D721Med (cell line): Measurements from ENCODE around the gene RNU6-1.

Experiments
- DNase-seq: peaks from one replicate; pipeline ENCODE4 v3.0.0; 2011; ENCODE audit warnings: low spot score; ENCODE audit not compliant: insufficient read length
- FAIRE-seq: peaks from 2 replicates; lab custom pipeline; 2011; peaks lifted over from hg19 to GRCh38; lab: Jason Lieb, UNC
- CTCF ChIP-seq: IDR thresholded peaks from 2 replicates; pipeline ENCODE4 v1.5.1; 2012; ENCODE audit warnings: mild to moderate bottlenecking, control low read depth; ENCODE audit not compliant: insufficient read depth; ENCODE audit errors: missing control alignments

The RNU6-1 gene

GRCh38 chr15:67883234-67883773 lies 43.5 kb upstream of the RNU6-1 start:
- FAIRE-seq (no peak), DNase-seq (no peak)
- TF ChIP-seq CTCF = no peak

- DNase-seq (no peak), FAIRE-seq (no peak)
- TF ChIP-seq CTCF = no peak
Observed at GRCh38 chr15:67882487-67883233, 42.8 kb upstream of the RNU6-1 start.

- DNase-seq = no peak
- no peak for TF ChIP-seq CTCF
- no peak for FAIRE-seq
Observed at GRCh38 chr15:67880651-67881182, 40.9 kb upstream of the RNU6-1 start.

- DNase-seq (no peak), FAIRE-seq (no peak)
Observed at GRCh38 chr15:67879440-67880129, 39.7 kb upstream of the RNU6-1 start.

GRCh38 chr15:67878712-67879206 lies 38.9 kb upstream of the RNU6-1 start:
- DNase-seq (no peak), FAIRE-seq (no peak)
- TF ChIP-seq CTCF = no peak

More at GRCh38 chr15:67879440-67880129, 39.7 kb upstream of the RNU6-1 start:
- TF ChIP-seq CTCF = no peak

GRCh38 chr15:67873777-67874176 lies 33.9 kb upstream of the RNU6-1 start:
- FAIRE-seq (no peak), DNase-seq (no peak)
- no peak for TF ChIP-seq CTCF
